A673 (cell line): ENCODE results near the gene ZNF709.
"Not testable (repeated sequence)": the region's sequence is repeated elsewhere in the genome, so short reads cannot be mapped to it uniquely, and the experiment has no call there.

Experiments
- EZH2 ChIP-seq: fragments of 200-600 bp; sonication (generic); IDR thresholded peaks from 2 replicates; pipeline ENCODE4 v1.6.1; 2017; ENCODE audit warnings: borderline replicate concordance, low read depth, mild to moderate bottlenecking, mixed read lengths, antibody characterized with exemption, low read length; ENCODE audit not compliant: poor library complexity, severe bottlenecking
- TF ChIP-seq, protein P1 (sequence below): fragments of 300-800, 200-600 bp; sonication (generic); conservative IDR thresholded peaks from 2 replicates; pipeline ENCODE4 v1.5.1; 2017; ENCODE audit warnings: low read depth, mild to moderate bottlenecking, antibody characterized with exemption, low read length, moderate library complexity, mixed read lengths

DNA sequence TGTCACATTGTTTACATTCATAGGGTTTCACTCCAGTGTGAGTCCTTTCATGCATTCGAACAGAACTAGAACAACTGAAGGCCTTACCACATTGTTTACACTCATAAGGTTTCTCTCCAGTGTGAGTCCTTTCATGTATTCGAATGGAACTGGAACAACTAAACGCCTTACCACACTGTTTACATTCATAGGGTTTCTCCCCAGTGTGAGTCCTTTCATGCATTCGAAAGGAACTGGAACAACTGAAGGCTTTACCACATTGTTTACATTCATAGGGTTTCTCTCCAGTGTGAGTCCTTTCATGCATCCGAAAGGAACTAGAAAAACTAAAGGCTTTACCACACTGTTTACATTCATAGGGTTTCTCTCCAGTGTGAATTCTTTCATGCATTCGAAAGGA is 20.5 kb downstream of the ZNF709 start:
- TF ChIP-seq, protein P1, sequence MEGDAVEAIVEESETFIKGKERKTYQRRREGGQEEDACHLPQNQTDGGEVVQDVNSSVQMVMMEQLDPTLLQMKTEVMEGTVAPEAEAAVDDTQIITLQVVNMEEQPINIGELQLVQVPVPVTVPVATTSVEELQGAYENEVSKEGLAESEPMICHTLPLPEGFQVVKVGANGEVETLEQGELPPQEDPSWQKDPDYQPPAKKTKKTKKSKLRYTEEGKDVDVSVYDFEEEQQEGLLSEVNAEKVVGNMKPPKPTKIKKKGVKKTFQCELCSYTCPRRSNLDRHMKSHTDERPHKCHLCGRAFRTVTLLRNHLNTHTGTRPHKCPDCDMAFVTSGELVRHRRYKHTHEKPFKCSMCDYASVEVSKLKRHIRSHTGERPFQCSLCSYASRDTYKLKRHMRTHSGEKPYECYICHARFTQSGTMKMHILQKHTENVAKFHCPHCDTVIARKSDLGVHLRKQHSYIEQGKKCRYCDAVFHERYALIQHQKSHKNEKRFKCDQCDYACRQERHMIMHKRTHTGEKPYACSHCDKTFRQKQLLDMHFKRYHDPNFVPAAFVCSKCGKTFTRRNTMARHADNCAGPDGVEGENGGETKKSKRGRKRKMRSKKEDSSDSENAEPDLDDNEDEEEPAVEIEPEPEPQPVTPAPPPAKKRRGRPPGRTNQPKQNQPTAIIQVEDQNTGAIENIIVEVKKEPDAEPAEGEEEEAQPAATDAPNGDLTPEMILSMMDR: not testable (repeated sequence)
- TF ChIP-seq EZH2: not testable (repeated sequence)
